Islet of Langerhans (tissue), 1 donor: ENCODE data around the gene ZFHX3.

Experiments used
- FAIRE-seq: peaks from one replicate; lab custom pipeline; 2011; peaks lifted over from hg19 to GRCh38; lab: Jason Lieb, UNC

ZFHX3 gene

DNA sequence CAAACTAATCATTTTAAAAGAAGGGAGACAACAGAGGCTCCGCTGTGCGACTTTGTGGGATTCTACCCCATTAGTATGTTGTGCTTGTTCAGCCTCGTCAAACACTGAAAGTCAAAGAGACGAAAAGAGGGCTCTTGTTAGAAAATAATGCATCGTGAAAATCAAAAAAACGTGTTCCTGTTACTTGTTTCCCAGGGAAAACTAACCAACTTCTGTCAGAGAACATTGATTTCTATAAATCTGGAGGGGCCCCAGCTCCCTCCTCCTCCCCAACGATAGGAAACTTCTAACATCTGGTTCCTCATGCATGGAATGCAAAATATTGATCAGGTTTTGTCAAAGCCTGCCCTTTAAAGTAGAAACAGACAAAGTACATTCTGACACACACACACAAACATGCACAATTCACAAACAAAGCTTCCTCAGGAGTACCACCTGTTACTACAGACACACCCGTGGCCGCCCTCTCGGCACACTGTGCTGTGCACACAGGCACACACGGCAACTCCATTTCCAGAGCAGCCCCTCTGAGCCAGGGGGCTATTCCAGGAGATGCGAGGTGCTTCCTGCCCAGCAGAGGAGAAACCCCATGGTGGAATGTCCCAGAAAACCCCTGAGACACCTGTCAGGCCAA lies 151.3 kb downstream of the ZFHX3 start:
- FAIRE-seq = no peak

- FAIRE-seq = no peak
Measured at GRCh38 chr16:72895951-72896350, 152.0 kb downstream of the ZFHX3 start.

- no peak for FAIRE-seq
Measured at GRCh38 chr16:72894293-72895151, 153.4 kb downstream of the ZFHX3 start.

GRCh38 chr16:72891291-72892227 lies 156.4 kb downstream of the ZFHX3 start:
- no peak for FAIRE-seq

GRCh38 chr16:72890587-72890986 lies 157.3 kb downstream of the ZFHX3 start:
- no peak for FAIRE-seq

GRCh38 chr16:72889616-72890582 lies 158.0 kb downstream of the ZFHX3 start:
- no peak for FAIRE-seq

DNA sequence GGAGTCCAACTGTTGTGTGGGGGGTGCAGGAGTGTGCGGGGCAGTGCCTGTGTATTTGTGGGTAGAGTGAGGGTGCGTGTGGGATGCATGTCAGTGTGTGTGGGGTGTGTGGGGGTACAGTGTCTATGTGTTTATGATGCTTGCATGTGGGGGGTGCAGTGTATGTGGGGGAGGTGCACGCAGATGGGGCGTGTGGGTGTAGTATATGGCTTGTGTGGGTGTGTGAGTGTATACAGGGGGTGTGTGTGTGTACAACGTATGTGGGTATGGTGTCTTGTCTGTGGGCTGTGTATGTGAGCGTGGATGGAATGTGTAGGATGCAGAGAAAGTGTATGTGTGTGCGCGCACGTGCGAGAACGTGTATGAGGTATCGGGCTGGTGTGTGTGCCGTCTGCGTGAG lies 160.4 kb downstream of the ZFHX3 start:
- FAIRE-seq = no peak

GRCh38 chr16:72886346-72886974 lies 161.5 kb downstream of the ZFHX3 start:
- FAIRE-seq = no peak

DNA sequence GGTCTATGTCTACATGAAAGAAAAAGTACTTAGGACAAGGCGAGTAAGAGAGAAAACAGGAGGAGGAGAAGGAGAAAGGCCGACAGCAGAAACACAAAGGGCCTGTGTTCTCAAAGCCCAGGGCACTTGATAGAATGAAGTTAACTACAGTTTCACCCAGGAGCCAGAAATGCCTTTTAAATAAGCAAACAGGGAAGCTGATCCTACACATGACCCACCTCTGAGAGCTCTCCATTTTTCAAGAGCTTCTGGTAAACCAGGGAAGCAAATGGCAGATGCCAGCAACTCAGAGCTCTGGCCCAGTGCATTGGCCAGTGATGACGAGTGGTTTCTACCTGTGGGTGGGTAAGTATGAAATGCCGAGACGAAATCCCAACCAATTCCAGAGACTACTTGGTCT lies 163.4 kb downstream of the ZFHX3 start:
- FAIRE-seq = no peak

DNA sequence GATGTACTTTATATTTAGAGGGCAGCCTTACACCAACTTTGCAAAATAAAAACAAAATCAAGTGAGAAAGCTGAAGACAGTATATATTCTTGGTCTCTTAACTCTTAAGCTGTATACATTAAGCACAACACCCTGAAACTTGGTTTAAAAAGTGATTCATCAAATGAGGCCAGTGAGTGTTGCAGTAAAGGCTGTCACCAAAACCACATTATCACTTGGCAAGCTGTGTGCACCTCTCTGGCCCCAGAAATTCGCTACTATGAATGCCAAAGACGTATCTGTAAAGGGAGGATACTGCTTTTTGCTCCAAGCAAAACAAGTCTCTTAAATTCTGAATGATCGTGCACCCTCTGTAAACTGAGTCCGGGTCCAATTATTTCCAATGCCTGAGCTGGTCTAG lies 163.9 kb downstream of the ZFHX3 start:
- FAIRE-seq = no peak

- FAIRE-seq = no peak
Measured at GRCh38 chr16:72879846-72880245, 168.1 kb downstream of the ZFHX3 start.

- FAIRE-seq = no peak
Measured at GRCh38 chr16:72878301-72879269, 169.3 kb downstream of the ZFHX3 start.

DNA sequence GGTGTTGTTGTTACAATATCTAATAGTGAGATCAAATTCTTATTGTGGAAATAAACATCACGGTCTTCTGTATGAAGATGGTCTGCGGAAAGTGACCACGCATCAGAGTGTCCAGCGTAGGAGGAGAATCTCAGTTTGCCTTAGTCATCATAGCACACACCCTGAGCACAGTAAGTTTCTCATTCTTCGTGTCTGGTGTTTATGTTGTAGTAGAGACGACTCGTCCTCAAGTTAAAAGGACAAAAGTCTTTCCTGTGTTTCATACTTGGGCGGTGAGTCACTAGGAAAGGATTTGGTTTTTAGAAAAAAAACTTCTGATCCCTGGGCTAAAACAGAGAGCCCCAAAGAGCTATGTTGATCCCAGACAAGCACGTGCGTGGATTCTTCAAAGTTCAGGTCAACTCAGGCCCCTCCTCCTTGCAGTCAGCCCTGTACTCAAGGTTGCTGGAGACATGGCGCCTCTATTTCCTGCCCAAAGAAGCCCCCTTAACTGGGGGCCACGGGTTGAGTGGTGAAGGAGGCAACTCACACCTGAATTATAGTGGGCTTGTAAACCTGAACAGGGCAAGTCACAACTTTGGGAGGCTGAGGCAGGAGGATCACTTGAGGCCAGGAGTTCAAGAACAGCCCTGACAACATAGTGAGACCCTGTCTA lies 170.4 kb downstream of the ZFHX3 start:
- no peak for FAIRE-seq

GRCh38 chr16:72876981-72877373 lies 171.0 kb downstream of the ZFHX3 start:
- FAIRE-seq = no peak

GRCh38 chr16:72876221-72876620 lies 171.7 kb downstream of the ZFHX3 start:
- no peak for FAIRE-seq

DNA sequence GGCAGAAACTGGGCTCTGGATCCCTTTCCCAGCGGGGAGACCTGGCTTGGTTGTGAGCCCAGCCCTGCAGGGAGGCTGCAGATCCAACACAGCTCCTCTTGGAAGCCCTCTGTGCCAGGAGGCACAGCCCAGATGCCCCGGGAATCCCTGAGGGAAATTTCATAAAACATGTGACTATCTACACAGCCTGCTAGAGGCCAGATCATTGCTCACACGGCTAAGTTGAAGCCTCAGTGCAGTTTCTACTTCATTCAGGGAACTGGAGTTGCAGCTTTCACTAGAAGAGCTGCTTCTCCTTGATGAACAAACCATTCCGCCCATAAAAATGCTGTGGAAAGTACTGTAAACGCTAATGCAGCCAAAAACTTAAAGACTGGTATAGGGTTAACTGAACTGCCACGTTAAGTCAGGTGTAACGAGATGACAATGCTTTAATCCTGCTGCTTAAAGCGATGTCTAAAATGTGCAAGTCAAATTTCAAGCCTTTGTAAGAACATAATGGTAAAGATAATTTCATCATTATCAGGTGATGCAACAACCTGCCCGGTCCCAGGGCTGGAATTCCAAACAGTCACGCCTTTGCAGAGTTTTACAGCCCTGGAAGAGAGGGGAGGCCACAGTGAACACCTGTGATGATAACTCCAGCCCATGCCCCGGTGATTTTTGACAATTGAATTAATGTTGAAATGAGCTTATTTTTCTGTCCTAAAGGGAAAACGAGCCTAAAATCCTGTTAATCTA lies 172.5 kb downstream of the ZFHX3 start:
- no peak for FAIRE-seq

GRCh38 chr16:72873853-72874252 lies 174.1 kb downstream of the ZFHX3 start:
- FAIRE-seq = no peak

GRCh38 chr16:72873044-72873443 lies 174.9 kb downstream of the ZFHX3 start:
- no peak for FAIRE-seq

DNA sequence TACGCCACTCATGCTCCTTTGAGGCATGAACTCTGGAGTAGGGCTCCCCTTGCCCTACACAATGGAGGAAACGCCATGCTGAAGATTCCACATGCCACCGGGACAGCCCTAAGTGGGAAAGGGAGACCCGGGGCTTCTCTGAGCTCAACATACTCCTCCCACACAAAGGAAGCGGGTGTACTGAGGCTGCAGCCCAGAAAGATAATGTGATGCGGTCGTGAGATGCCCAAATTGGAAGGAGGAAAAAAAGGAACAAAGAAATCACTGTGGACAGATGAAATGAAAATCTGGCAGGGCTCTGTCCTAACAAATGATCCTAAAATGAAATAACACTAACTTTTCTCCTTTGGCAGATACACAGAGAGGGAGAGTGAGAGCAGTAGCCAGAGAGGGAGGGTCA lies 182.1 kb downstream of the ZFHX3 start:
- no peak for FAIRE-seq
